GM19240 (cell line): Measurements from ENCODE around the gene MTHFR.

Experiments
- DNase-seq: peaks from one replicate; pipeline ENCODE4 v3.0.0; 2011; ENCODE audit warnings: low spot score; ENCODE audit not compliant: insufficient read length

Gene MTHFR

GRCh38 chr1:11797525-11798216 is 8.1 kb downstream of the MTHFR start:
- DNase-seq: no peak

DNA sequence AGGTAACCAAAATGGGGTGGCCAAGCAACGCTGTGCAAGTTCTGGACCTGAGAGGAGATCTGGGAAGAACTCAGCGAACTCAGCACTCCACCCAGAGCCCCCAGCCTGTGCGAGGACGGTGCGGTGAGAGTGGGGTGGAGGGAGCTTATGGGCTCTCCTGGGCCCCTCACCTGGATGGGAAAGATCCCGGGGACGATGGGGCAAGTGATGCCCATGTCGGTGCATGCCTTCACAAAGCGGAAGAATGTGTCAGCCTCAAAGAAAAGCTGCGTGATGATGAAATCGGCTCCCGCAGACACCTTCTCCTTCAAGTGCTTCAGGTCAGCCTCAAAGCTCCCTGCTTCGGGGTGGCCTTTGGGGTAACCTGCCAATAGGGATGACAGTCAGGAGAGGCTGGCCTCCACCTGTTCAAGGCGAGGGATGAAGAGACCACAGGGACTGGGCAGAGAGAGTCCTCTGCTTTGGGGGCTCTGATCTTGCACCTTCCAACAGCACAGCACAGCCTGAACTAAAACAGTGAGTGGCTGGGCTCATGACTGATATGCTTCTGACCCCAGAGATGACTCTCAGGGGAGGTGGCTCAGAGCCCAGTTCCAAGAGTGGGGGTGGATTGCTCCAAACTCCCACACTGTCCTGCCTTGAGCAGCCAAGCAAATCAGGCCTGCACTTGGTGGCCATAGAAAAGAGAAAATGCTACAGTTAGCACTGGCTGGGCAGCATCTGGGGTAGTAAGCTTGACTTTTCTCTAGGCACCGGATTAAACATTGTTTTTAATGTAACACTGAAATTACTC is 9.5 kb downstream of the MTHFR start:
- no peak for DNase-seq

DNA sequence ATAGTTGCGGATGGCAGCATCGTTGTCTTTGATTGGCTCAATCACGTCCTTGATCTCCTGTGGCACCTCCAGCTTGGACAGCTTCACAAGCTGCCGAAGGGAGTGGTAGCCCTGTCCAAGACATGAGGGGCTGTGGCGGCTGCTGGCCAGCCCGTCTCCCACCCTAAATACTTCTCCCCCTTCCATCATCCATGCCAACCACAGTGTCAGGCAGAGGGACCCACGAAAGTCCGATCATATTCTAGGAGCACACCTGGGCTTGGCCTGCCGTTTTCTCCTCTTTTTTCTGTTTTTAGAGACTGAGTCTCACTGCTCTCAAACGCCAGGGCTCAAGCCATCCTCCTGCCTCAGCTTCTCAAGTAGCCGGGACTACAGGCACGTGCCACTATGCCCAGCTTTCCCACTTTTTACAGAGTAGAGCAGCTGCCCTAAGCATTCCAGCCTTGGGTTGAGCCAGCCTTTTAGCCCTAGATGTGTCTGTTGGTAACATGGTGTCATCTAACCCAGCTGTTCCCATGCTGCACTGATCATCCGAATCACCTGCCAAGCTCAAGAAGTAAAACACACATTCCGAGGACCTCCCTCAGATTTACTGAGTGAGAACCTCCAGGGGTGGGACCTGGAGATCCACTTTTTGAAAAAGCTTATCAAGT is 10.4 kb downstream of the MTHFR start:
- DNase-seq: no peak

GRCh38 chr1:11794446-11795237 is 11.1 kb downstream of the MTHFR start:
- no peak for DNase-seq

GRCh38 chr1:11793819-11794218 is 11.9 kb downstream of the MTHFR start:
- no peak for DNase-seq

DNA sequence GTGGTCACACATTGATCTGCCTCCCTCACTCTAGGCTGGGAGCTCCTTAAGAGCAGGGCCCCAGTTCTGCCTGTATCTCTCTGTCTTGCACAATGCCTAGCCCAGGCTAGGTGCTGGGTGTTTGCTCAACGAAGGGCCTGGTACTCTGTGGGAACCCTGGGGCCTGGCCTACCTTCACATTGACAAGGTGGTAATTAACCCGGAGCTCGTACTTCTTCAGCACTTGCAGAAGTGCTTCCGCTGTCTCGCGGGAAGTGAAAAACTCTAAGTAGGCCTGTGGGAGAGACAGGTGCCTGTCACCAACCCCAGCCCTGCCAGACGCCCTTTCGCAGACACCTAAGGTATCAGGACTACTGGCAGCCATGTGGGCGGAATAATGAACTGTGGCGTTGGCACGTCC is 13.7 kb downstream of the MTHFR start:
- DNase-seq: no peak

- DNase-seq: no peak
Observed at GRCh38 chr1:11790880-11791715, 14.7 kb downstream of the MTHFR start.

DNA sequence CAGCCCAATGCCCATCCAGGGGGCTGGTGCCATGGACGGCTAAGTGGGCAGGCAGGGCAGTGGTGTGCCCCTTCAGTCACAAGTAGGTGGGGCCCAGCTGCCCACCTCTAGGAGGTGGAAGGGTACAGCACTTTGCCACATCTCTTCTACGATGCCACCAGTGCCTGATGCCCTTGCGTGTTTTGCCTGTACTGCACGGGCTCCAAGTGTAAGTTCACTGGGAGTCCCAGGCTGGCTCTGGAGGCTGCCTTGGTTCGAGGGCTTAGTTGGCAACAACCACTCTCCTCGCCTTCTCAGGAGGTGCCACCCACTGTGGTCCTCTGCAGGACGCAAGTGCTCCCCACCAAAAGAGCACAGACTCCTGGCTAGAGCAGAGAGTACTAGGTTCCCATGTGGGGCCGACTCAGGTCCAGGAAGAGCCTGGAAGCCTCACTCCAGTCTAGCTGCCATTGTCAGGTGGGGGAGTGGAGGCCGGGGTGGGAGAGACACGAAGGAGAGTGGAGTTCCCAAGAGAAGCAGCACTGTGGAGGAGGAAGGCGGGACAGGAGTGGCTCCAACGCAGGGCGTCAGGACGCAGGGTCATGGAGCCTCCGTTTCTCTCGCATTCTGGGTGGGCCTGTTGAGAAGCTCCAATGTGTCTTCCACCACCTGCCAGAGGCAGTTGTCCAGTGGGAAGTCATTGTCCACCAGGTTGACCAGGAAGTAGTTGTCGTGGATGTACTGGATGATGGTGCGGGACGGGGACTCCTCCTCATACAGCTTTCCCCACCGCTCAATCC is 15.5 kb downstream of the MTHFR start:
- no peak for DNase-seq

- no peak for DNase-seq
Observed at GRCh38 chr1:11789126-11790067, 16.4 kb downstream of the MTHFR start.

DNA sequence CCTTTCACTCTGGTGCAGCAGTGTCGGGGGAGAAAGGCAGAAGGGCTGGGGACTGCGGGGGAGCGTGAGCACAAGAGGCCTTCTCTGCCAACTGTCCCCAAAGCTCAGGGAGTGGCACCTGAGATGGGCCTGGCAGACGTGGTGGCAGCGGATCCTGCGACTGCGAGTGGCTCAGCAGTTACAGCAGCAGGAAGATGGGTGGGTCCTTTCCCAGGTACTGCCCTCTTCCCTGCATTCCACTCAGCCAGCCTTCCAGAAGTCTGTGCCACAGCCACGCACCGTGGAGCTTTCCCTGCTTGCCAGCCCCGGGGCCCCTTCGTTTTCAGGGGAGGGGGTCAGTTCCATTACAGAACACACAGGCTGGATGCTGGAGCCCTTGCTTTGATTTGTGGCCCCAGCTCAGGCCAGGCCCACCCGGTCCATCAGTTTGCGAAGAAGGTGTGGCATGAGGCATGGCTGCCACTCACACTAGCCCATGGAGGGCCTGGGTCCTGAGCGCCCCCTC is 17.2 kb downstream of the MTHFR start:
- DNase-seq: no peak

DNA sequence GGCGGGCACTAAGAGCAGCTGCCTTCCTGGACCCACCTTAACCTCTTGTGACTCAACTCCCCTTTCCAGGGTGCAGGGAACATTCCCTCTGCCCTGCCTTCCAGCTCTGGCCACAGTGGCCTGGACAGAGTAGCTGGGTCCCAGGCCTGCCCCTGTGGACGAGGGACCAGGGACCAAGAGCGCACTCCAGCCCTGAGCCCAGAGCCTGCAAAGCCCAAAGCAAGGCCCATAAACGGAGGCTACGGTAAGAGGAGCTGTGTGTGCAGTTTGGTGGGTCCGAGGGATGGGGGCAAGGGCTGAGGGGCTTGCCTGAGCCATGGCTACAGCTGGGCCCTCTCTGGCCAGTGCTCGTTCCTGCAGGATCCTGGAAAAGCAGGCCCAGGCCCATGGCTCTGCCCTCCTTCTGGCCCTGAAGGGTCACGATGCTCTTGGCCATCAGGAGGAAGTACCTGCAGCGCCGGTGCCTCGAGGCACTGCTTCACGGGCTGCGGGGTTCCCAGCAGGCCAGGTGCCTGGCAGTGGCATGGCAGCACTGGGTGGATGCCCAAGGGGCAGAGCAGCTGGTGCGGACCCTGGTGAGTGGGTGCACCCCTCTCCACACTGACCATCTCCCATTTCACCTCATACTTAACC is 17.8 kb downstream of the MTHFR start:
- no peak for DNase-seq

DNA sequence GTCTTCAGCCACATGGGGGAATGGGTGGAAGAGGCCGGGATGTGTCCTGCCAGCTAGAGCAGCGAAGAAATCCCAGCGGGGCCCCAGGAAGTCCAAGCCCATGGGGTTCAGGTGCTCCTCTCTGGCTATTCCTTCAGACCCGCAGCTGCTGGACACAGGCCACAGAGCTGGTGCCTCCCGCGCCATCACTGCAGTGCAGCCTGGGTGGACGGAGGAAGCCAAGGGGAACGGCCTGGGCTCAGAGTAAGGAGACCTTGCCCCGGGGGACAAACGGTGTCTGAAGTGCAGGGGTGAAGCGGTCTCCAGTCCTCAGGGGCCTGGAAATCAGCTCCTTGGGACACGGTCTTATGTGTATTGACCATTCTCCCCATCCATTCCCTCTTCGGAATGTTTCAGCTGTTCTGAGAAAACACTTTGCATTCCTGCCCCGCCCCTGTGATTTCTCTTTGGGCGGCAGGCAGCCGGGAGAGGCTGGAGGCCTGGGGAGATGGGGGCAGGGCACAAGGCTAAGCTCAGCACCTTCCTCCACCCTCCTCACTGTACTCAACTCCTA is 18.4 kb downstream of the MTHFR start:
- DNase-seq: no peak

GRCh38 chr1:11786168-11786567 is 19.6 kb downstream of the MTHFR start:
- DNase-seq: no peak

DNA sequence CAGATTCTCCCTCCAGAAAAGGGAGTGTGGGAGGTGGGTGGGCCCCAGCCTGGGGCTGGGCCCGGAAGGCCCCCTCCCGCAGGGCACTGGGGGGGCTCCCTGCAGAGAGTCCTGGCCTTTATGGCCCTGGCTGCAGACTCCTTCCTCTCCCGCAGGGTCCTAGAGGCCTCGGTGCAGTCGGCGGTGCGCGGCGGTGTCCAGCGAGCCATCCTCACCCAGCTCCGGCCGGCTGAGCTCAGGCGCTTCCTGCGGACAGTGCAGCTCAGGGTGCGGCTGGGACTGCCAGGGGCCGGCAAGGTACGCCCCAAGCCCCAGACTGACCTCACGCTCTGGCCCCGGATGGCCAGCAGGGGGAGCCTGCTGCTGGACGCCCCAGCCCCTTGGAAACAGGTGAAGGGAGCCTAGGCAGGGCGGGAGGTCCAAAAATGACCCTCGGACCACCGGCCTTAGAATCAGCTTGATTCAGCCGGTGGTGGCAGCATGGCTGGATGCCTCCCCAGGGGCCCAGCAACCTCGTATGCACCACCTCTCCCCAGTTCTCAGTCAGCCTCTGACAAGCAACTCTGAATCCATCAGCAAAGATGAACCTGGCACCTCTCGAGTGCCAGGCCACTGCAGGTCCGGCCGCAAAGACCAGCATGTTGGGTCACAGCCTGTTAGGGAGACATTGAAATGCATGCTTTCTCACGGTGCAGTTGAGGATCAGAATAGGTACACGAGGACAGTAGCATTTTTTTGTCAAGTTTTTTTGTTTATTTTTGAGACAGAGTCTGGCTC is 20.6 kb downstream of the MTHFR start:
- peak; percentile 65 for DNase-seq

GRCh38 chr1:11784256-11784992 is 21.3 kb downstream of the MTHFR start:
- DNase-seq: no peak

DNA sequence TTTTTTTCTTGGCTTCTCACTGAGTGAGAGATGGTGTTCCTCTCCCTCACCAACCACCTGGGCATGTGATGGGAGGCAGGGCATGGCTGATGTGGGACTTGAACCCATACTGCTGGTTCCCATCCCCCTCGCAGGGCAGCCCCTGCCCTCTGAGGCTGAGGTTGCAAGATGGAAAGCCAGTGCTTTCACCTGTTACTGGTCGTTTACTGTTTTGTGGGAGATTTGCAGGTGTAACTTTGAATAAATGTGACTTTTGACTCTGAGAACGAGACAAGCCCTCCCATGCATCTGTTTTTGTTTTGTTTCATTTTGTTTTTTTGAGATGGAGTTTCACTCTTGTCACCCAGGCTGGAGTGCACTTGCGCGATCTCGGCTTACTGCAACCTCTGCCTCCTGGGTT is 22.2 kb downstream of the MTHFR start:
- no peak for DNase-seq
